GM19043 (cell line): Measurements from ENCODE around the gene FOXA3.
"Not testable (repeated sequence)": the region's sequence is repeated elsewhere in the genome, so short reads cannot be mapped to it uniquely, and the experiment has no call there.

Source experiments
- ATAC-seq: cut with Tn5 transposase; IDR thresholded peaks from one replicate; pipeline ENCODE4 v1.9.1; 2021; ENCODE audit warnings: low read depth; ENCODE audit not compliant: unreplicated experiment

Gene FOXA3

GRCh38 chr19:45886427-45887199 is 22.5 kb downstream of the FOXA3 start:
- ATAC-seq = peak; percentile 46

GRCh38 chr19:45887200-45887710 is 23.1 kb downstream of the FOXA3 start:
- no peak for ATAC-seq

GRCh38 chr19:45889210-45889885 is 25.2 kb downstream of the FOXA3 start:
- ATAC-seq = no peak

- no peak for ATAC-seq
Observed at GRCh38 chr19:45890877-45891276, 26.8 kb downstream of the FOXA3 start.

DNA sequence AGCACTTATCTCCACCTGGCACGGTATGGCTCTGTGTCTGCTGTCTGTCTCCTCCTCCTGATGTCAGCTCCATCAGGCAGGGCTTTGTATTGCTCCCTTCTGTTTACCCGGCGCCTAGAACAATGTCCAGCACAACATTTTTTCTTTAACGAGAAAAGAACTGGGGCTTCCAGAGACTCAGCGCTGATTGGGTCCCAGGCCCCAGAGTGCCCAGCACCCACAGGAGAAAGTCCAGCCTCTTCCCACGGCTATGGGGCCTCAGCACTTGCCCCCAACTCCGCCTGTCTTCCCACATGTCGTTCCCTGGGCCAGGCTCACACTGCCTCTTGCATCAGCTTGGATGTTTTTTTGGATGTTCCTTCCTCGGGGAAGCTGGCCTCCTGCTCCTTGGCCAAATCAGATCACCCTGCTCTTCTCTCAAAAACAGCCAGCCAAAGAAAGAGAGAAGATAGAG is 31.4 kb downstream of the FOXA3 start:
- no peak for ATAC-seq

DNA sequence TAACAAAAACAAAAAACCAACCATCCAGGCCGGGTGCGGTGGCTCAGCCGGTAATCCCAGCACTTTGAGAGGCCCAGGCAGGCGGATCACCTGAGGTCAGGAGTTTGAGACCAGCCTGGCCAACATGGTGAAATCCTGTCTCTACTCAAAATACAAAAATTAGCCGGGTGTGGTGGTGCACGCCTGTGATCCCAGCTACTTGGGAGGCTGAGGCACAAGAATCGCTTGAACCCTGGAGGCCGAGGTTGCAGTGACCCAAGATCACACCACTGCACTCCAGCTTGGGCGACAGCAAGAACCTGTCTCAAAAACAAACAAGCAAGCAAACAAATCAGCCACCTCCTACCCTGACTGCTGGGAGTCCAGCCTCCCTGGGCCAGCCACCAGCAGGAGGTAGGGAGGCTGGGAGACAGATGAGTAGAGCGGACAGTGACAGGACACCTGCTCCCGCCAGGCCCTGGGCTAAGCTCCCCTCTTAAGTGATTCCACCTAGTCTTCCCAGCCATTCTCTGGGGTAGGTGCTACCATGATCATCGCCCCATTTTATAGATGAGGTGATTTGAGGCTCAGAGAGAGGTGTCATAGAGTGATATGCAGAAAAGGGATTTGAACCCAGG is 32.0 kb downstream of the FOXA3 start:
- not testable (repeated sequence) for ATAC-seq

DNA sequence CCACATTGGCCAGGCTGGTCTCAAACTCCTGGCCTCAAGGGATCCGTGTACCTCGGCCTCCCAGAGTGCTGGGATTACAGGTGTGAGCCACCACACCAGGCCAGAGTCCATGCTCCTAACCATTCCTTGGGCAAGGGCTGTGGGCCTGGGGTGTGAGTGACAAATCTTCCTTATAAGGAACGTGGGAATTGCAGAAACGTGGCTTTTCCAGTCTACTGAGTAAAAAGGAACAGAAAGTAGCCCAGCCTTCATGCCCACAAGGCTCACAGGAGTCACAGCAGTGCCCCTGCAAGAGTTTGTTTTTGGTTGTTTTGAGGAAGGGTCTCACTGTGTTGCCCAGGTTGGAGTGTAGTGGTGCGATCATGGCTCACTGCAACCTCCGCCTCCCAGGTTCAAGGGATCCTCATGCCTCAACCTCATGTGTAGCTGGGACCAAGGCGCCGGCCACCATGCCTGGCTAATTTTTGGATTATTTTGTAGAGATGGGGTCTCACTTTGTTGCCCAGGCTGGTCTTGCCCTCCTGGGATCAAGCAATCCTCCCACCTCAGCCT is 33.2 kb downstream of the FOXA3 start:
- ATAC-seq = no peak

DNA sequence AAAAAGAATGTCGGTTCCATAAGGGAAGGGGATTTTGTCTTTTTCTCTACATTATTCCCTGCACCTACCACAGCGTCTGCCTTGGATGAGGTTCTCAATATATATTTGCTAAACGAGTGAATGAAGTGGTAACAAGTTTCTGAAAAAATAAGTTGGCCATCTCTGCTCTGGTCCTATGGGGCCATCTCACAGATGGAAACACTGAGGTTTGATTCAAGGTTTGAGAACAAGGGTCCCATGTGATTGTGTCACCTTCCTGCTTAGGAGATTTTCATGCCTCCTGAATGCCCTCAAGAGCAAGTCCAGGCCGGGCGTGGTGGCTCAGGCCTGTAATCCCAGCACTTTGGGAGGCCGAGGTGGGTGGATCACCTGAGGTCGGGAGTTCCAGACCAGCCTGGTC is 35.1 kb downstream of the FOXA3 start:
- no peak for ATAC-seq

DNA sequence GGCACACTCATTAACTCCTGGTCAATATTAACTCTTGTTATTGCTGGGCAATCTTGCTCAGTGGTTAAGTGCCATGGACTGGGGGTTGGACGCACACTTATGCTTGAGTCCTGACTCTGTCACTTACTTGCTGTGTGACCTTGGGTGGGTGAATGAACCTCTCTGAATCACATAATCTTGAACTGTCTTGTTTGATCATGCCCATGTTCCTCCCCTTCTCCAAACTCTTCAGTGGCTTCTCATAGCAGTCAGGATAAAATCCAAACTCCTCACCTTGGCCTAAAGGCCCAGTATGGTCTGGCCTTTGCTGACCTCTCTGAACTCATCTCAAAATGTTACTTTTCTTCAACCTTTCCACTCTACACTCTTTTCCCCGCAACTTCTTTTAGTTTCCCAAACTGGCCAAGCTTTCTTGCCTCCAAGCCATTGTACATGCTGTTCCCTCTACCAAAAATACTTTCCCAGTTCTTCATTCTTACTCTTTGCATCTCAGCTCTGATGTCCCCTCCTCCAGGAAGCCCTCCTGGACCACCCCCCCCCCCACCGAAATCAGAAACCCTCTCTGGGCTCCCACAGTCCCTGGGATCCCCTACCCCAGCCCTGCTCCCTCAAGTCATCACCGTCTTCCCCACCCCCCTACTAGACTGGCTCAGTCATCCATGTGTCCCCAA is 35.9 kb downstream of the FOXA3 start:
- ATAC-seq = no peak

DNA sequence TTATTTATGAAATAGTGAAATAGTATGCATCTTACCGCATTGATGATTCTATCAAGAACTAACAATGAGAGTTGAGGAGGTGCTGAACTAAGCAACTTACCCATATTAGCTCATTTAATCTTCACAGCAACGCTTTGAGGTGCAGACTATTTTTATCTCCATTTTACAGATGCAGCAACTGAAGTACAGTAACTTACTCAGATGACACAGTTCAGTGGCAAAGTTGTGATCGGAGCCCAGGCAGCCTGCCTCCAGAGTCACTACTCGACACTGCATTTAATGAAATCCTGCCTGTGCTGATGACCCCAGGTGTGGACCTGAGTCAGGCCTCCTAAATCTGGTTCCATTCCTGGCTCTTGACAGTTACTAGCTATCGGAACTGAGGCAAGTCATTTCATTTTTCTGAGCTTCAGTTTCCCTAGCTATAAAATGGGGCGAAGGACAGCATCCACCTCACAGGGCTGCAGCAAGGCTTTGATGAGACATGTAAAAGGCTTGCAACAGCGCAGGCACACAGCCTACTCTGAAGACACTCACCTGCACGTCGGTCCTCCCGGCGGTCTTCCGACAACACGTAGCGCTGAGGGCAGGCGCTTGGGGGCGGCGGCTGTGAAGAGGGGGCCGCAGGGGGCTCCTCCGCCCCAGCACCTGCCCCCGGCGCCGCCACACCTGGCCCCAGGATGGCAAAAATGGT is 36.8 kb downstream of the FOXA3 start:
- no peak for ATAC-seq

GRCh38 chr19:45901432-45901911 is 37.3 kb downstream of the FOXA3 start:
- no peak for ATAC-seq

- ATAC-seq = no peak
Observed at GRCh38 chr19:45901912-45902650, 38.0 kb downstream of the FOXA3 start, which contains the start of gene MYPOP. MYPOP (minus strand) TSS chr19:45902613; CDS start chr19:45901773, 840 bp downstream.

DNA sequence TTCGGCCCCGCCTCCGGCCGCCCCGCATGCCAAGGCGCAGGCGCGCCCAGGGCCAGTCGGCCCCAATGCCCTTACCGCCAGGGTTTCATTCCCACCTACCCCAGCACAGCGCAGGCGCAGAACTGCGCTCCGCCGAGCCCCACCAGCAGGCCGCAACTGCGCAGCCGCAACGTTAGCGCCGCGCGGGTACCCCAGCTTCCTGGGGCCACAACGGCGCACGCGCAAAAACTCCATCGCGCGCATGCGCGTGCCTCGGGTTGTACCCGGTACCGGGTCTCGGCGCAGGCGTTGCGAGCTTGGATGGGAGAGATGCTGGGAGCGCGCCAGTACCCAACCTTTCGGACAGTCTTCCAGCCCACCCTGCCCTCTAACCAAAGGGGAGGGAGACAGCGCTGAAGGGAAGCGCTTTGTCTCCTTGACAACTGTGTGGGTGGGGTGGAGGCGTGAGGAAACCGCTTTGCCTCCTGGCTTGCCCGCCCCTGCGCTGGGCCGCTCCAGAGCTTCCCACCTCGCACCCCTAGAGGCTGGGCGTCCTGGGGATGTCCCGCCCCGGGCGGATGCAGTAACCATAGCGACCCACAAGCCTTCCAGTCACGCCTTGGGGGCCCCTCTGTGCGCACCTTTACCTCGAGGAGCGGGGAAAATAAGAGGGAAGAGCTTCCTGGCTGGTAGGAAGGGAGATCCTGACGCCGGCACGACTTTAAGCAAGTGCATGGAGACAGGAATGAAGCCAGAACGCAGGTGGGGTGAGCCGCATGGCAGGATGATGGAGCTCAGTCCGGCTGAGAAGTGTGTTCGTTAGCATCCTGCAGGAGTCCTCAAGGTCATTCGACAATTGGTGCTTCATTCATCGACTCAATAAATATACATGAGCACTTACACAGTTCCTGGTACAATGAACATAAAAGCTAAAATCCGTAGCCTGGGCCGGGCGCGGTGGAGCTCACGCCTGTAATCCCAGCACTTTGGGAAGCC is 38.8 kb downstream of the FOXA3 start:
- peak; percentile 74 for ATAC-seq

DNA sequence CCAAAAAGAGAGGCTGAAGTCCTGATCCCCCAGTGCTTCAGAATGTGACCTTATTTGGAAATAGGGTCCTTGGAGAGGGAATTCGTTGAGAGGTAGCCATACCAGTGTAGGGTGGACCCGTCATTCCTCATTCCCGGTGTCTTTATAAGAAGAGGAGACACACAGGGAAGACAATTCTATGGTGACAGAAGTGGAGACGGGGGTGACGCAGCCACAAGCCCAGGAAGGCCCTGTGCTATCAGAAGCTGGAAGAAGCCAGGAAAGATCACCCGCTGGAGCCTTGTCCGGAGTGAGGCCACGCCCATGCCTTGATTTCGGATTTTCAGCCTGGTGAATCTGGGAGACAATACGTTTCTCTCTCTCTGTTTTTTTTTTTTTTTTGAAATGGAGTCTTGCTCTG is 40.9 kb downstream of the FOXA3 start:
- no peak for ATAC-seq

DNA sequence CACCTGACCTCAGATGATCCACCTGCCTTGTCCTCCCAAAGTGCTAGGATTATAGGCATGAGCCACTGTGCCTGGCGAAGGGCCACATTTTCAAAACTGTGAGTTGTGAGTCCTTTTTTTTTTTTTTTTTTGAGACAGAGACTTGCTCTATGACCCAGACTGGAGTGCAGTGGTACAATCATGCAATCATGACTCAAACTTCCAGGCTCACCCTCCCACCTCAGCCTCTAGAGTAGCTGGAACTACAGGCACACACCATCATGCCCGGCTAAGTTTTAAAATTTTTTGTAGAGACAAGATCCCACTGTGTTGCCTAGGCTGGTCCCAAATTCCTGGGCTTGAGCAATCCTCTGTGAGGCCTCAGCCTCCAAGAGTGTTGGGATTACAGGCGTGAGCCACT is 42.1 kb downstream of the FOXA3 start:
- no peak for ATAC-seq

GRCh38 chr19:45908956-45909355 is 44.8 kb downstream of the FOXA3 start:
- ATAC-seq = no peak

GRCh38 chr19:45911291-45911690 is 47.2 kb downstream of the FOXA3 start:
- ATAC-seq = no peak
